CD4-positive, alpha-beta T cell (primary cell): Measurements from ENCODE around the gene ADSS2. TPM values are rescaled to one million over a fixed set of nuclear protein-coding genes. Genes with fewer than 3 reads are reported as not detected.
"Not testable (repeated sequence)": the region's sequence is repeated elsewhere in the genome, so short reads cannot be mapped to it uniquely, and the experiment has no call there.

Experiments
- ATAC-seq: fragments of 200-7000 bp; cut with Tn5 transposase; one replicate; pipeline ENCODE4 v1.10.0; 2022; ENCODE audit warnings: mild to moderate bottlenecking; ENCODE audit not compliant: poor library complexity
- CTCF ChIA-PET: fragments of 350-600 bp; sonication (Branson Sonifier 250); formaldehyde crosslinking; loops from one replicate; lab custom pipeline; 2021; ENCODE audit warnings: antibody characterized with exemption, inconsistent platforms; lab: Charles Lee
- POLR2A ChIA-PET: fragments of 350-600 bp; sonication (Branson Sonifier 250); formaldehyde crosslinking; loops from one replicate; lab custom pipeline; 2021; ENCODE audit warnings: antibody characterized with exemption, inconsistent platforms; lab: Charles Lee
- DNase-seq, 14 experiments: peaks; one replicate each; pipeline ENCODE4 v3.0.0-alpha.2; 2013 to 2020; ENCODE audit warnings: mixed read lengths in 2 of 14
- H3K27ac ChIP-seq, 2 donors: one replicate each; pipeline versions ENCODE4 v1.5.1 to v1.7.0; 2013; ENCODE audit warnings: low read length in 2 of 2, low read depth in 1 of 2, mild to moderate bottlenecking in 1 of 2
- H3K27me3 ChIP-seq, 2 experiments: 1 replicate in 1 of 2; 2 replicates in 1 of 2; pipeline versions ENCODE4 v1.6.1 to v1.7.0; 2013; ENCODE audit warnings: low read length in 2 of 2, control low read depth in 1 of 2, mild to moderate bottlenecking in 1 of 2, moderate library complexity in 1 of 2; ENCODE audit not compliant: insufficient read depth in 2 of 2, control insufficient read depth in 1 of 2
- H3K36me3 ChIP-seq: one replicate; pipeline ENCODE4 v1.6.1; 2013; ENCODE audit warnings: low read length, control low read depth; ENCODE audit not compliant: insufficient read depth
- H3K4me1 ChIP-seq: one replicate; pipeline ENCODE4 v1.6.1; 2013; ENCODE audit warnings: low read length, control low read depth; ENCODE audit not compliant: insufficient read depth
- H3K4me3 ChIP-seq: one replicate; pipeline ENCODE4 v1.5.1; 2013; ENCODE audit warnings: mild to moderate bottlenecking, low read length, moderate library complexity
- H3K9me3 ChIP-seq, 2 experiments: 1 replicate in 1 of 2; 2 replicates in 1 of 2; pipeline versions ENCODE4 v1.6.1 to v1.7.0; 2013; ENCODE audit warnings: low read length in 2 of 2, mild to moderate bottlenecking in 2 of 2, control low read depth in 1 of 2, moderate library complexity in 1 of 2; ENCODE audit not compliant: control insufficient read depth in 1 of 2, insufficient read depth in 1 of 2
- H3K27ac Mint-ChIP-seq: one replicate; pipeline ENCODE4 v1.8.0; 2020; ENCODE audit warnings: mixed read lengths
- H3K27me3 Mint-ChIP-seq: one replicate; pipeline ENCODE4 v1.8.0; 2021; ENCODE audit warnings: mixed read lengths
- H3K36me3 Mint-ChIP-seq: one replicate; pipeline ENCODE4 v1.8.0; 2021; ENCODE audit warnings: low read depth, mixed read lengths
- H3K4me1 Mint-ChIP-seq: one replicate; pipeline ENCODE4 v1.8.0; 2021; ENCODE audit warnings: low read depth, mixed read lengths
- H3K4me3 Mint-ChIP-seq: one replicate; pipeline ENCODE4 v1.8.0; 2020; ENCODE audit warnings: mild to moderate bottlenecking, mixed read lengths
- H3K9me3 Mint-ChIP-seq: one replicate; pipeline ENCODE4 v1.8.0; 2020; ENCODE audit warnings: mixed read lengths
- CTCF ChIP-seq: fragments of 200-600 bp; IDR thresholded peaks from one replicate; pipeline ENCODE4 v1.8.0; 2022; ENCODE audit warnings: antibody characterized with exemption, mild to moderate bottlenecking
- intact Hi-C, 2 experiments: fragments of 100-400 bp; cut with DNase I in 1 of 2; cut with micrococcal nuclease in 1 of 2; formaldehyde crosslinking; loops; one replicate each; pipeline versions ENCODE4 v1.15.1 to v1.9.0; 2023 to 2025; cut with DNase I, micrococcal nuclease
- polyA plus RNA-seq, 2 donors: library from polyadenylated mRNA; unstranded; fragments of 120-200 nt; gene quantifications; one replicate each; pipeline ENCODE4 v1.2.1, GENCODE V29; 2013
- total RNA-seq, 174 experiments: library from RNA in 2 of 174; stranded (reverse) in 2 of 174; gene quantifications; one replicate each; pipeline ENCODE4 v1.2.3 and lab custom pipeline; 2021 to 2026

Gene ADSS2
- total RNA-seq (10 to 100 TPM; 30.8 to 34.0 TPM), total RNA-seq (lab: John Stamatoyannopoulos, UW) (49.5 to 142 (median 89.9) reads per million in 172 experiments)
- 55.9 TPM for polyA plus RNA-seq (2013, experiment 1 of 2)
- polyA plus RNA-seq (2013, experiment 2 of 2): 55.4 TPM

DNA sequence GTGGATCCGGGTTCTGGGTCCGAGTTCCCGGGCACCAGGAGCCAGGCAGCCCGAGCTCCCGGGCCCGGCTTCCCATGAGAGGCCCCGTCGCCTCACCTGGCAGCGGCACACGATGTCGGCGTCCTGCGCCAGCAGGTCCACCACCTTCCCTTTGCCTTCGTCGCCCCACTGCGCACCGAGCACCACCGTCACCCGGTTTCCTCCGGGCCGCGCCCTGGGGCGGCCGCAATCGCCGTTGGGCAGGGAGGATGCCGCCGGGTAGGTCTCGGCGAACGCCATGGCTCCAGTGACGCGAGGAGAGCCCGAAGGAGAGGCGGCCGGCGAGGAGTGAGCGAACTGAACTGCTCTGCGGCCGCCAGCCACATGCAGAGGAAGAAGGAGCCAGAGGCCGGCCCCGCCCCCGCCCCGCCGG lies at the start of gene ADSS2:
ADSS2 (minus strand) TSS at position 371 of the 412 bp plus-strand sequence; CDS start at position 279, 92 bp downstream.
- Histone ChIP-seq H3K36me3 (peaks cover 8% of the 10 kb centered on the region), H3K4me3 (peak within 1 kb of the TSS; percentile 86), H3K9me3 (no peaks in the 10 kb centered on the region), H3K27ac (peak within 1 kb of the TSS; percentile 93 to 96), H3K4me1 (peaks cover 15% of the 10 kb centered on the region), H3K27me3 (no peaks in the 10 kb centered on the region)
- Mint-ChIP-seq H3K36me3 (peaks cover 27% of the 10 kb centered on the region), H3K4me1 (peaks cover 49% of the 10 kb centered on the region), H3K27me3 (no peaks in the 10 kb centered on the region), H3K9me3 (peaks cover 2% of the 10 kb centered on the region), H3K4me3 (peak within 1 kb of the TSS; percentile 93), H3K27ac (peak within 1 kb of the TSS; percentile 98)
- intact Hi-C loops: loop anchor here (2.0 to 10.0 kb wide), 11 partner anchors 124 to 1199 kb away; partner anchors contain the start of genes HNRNPU (in 2 of the 2), CEP170 (in 1 of the 2), COX20 (in 1 of the 2) and DESI2 (in 1 of the 2)
- no peak for DNase-seq
- peak; percentile 35 for ATAC-seq
- CTCF ChIA-PET: no interaction called here
- POLR2A ChIA-PET: interaction anchor here (0.7 to 3.7 kb wide), 14 partner anchors 9 to 1197 kb away, joined by 3 to 36 read pairs (median 6); partner anchors contain the start of genes CATSPERE, CEP170, DESI2 and HNRNPU
- no peak for TF ChIP-seq CTCF

DNA sequence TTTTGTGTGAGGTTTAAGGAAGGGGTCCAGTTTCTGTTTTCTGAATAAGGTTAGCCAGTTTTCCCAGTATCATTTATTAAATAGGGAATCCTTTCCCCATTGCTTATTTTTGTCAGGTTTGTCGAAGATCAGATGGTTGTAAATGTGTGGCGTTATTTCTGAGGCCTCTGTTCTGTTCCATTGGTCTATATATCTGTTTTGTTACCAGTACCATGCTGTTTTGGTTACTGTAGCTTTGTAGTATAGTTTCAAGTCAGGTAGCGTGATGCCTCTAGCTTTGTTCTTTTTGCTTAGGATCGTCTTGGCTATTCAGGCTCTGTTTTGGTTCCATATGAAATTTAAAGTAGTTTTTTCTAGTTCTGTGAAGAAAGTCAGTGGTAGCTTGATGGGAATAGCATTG lies 48.8 kb upstream of the ADSS2 start:
- H3K36me3 ChIP-seq, H3K4me3 Mint-ChIP-seq, H3K9me3 Mint-ChIP-seq, H3K27ac ChIP-seq, H3K4me3 ChIP-seq, H3K27me3 ChIP-seq, H3K9me3 ChIP-seq, H3K4me1 Mint-ChIP-seq, POLR2A ChIA-PET, intact Hi-C loops, CTCF ChIA-PET, ATAC-seq, H3K36me3 Mint-ChIP-seq, H3K27me3 Mint-ChIP-seq, DNase-seq, H3K27ac Mint-ChIP-seq, H3K4me1 ChIP-seq: not testable (repeated sequence)

- H3K4me1 Mint-ChIP-seq, H3K4me3 ChIP-seq, ATAC-seq, H3K36me3 Mint-ChIP-seq, intact Hi-C loops, H3K4me1 ChIP-seq, POLR2A ChIA-PET, DNase-seq, H3K9me3 Mint-ChIP-seq, H3K27me3 Mint-ChIP-seq, H3K9me3 ChIP-seq, CTCF ChIA-PET, H3K27ac Mint-ChIP-seq, H3K27me3 ChIP-seq, H3K27ac ChIP-seq, H3K36me3 ChIP-seq, H3K4me3 Mint-ChIP-seq: not testable (repeated sequence)
Measured at GRCh38 chr1:244499484-244499883, 47.8 kb upstream of the ADSS2 start.

GRCh38 chr1:244497805-244498204 lies 46.1 kb upstream of the ADSS2 start:
- TF ChIP-seq CTCF: no peak
- Mint-ChIP-seq H3K36me3 (no peaks in the 10 kb centered on the region), H3K4me3 (no peak overlapping the region), H3K27me3 (no peaks in the 10 kb centered on the region), H3K27ac (no peak overlapping the region), H3K4me1 (no peaks in the 10 kb centered on the region), H3K9me3 (peaks cover 9% of the 10 kb centered on the region)
- no peak for DNase-seq
- Histone ChIP-seq H3K27me3 (no peaks in the 10 kb centered on the region), H3K4me3 (no peak overlapping the region), H3K36me3 (no peaks in the 10 kb centered on the region), H3K9me3 (no peaks in the 10 kb centered on the region), H3K4me1 (no peaks in the 10 kb centered on the region), H3K27ac (no peak overlapping the region)
- ChIA-PET POLR2A (no interaction called here), CTCF (no interaction called here)
- intact Hi-C loops: no loop called here
- ATAC-seq: no peak
